HepG2 (cell line): ENCODE data around the gene ASTN2.

Source experiments
- ADNP ChIP-seq: sonication (generic); formaldehyde crosslinking; IDR thresholded peaks from 2 replicates; pipeline ENCODE4 v1.4.0; 2020; ENCODE audit warnings: missing genetic modification reagents
- NBN ChIP-seq: fragments of 450-650 bp; conservative IDR thresholded peaks from 2 replicates; pipeline ENCODE4 v1.6.1; 2017

DNA sequence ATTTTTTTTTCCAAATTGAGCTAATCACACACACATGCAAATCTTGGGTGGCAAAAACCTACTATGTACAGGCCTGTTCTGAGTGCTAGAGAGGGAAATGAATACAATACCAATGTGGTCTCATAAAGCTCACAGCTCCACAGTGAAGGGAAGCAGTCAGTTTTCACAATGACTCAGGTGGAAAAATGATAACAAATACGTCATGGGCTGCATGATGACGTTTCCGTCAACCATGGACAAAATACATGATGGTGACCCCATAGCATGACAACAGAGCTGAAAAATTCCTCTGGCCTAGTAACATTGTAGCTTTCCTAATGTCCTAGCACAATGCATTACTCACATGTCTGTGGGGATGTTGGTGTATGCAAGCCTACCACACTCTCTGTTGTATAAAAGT lies 475.2 kb downstream of the ASTN2 start:
- TF ChIP-seq NBN (no peak), ADNP (CRISPR knock-in tag) (no peak)
